ENCODE data around the gene RBM47. TPM values are rescaled to one million over a fixed set of nuclear protein-coding genes. Genes with fewer than 3 reads are reported as not detected.

Gene RBM47
- polyA plus RNA-seq, 3 donors = 79.5 to 101 (median 92.8) TPM

- peaks cover 1 to 3% (median 3%) of the 10 kb centered on the region in 3 donors for H3K27me3 Mint-ChIP-seq (ENCODE audit: low read depth in 3 of 3)
- no peaks in the 10 kb centered on the region for H3K36me3 Mint-ChIP-seq
- Histone ChIP-seq H3K9me3 (replicated peaks in 1 of 2; ENCODE audit: control insufficient read depth in 1 of 2, insufficient read depth in 1 of 2, low read length in 2 of 2) (no peaks in the 10 kb centered on the region), H4K20me1 (ENCODE audit: insufficient read depth, low read length) (no peaks in the 10 kb centered on the region), H3K79me2 (ENCODE audit: insufficient read depth, low read length) (no peaks in the 10 kb centered on the region), H3K9ac (ENCODE audit: insufficient read depth, low read length, poor library complexity, severe bottlenecking) (no peak overlapping the region), H3K4me1 (ENCODE audit: control insufficient read depth in 1 of 2, insufficient read depth in 2 of 2, low read length in 2 of 2) (no peaks in the 10 kb centered on the region), H3K36me3 (replicated peaks in 1 of 2; ENCODE audit: control insufficient read depth in 1 of 2, insufficient read depth in 2 of 2, low read length in 2 of 2) (no peaks in the 10 kb centered on the region), H2AFZ (ENCODE audit: insufficient read depth, low read depth, low read length, poor library complexity, severe bottlenecking) (no peak overlapping the region), H3K27ac (ENCODE audit: low read depth in 1 of 2, low read length in 2 of 2) (no peak overlapping the region), H3K4me3 (replicated peaks in 1 of 3; ENCODE audit: low read depth in 2 of 3, low read length in 3 of 3) (no peak overlapping the region), H3K4me2 (replicated peaks; ENCODE audit: extremely low read depth, low read length, poor library complexity, severe bottlenecking) (no peak overlapping the region), H3K27me3 (ENCODE audit: control insufficient read depth in 2 of 2, insufficient read depth in 2 of 2, low read length in 2 of 2) (no peaks in the 10 kb centered on the region)
- peaks cover 2% of the 10 kb centered on the region for H3K4me1 Mint-ChIP-seq
- WGBS (ENCODE audit: insufficient coverage) = 97% methylated on average over 3 of the region's 3 CpGs
- intact Hi-C loops (cut with micrococcal nuclease) = no loop called here
- peak overlapping the region in 1 of 7 donors; percentile 39 for H3K27ac Mint-ChIP-seq
- H3K9me3 Mint-ChIP-seq = no peaks in the 10 kb centered on the region
- no peak overlapping the region for H3K4me3 Mint-ChIP-seq
- no peak for DNase-seq
- TF ChIP-seq CTCF (IDR thresholded peaks at IDR 0.05) = no peak
Measured at GRCh38 chr4:40399578-40399977, 230.1 kb downstream of the RBM47 start.

GRCh38 chr4:40395908-40396793 lies 233.5 kb downstream of the RBM47 start:
- Histone ChIP-seq H3K4me2 (replicated peaks; ENCODE audit: extremely low read depth, low read length, poor library complexity, severe bottlenecking) (no peak overlapping the region), H3K9ac (ENCODE audit: insufficient read depth, low read length, poor library complexity, severe bottlenecking) (no peak overlapping the region), H3K4me1 (ENCODE audit: control insufficient read depth in 1 of 2, insufficient read depth in 2 of 2, low read length in 2 of 2) (no peaks in the 10 kb centered on the region), H3K36me3 (replicated peaks in 1 of 2; ENCODE audit: control insufficient read depth in 1 of 2, insufficient read depth in 2 of 2, low read length in 2 of 2) (no peaks in the 10 kb centered on the region), H3K4me3 (replicated peaks in 1 of 3; ENCODE audit: low read depth in 2 of 3, low read length in 3 of 3) (no peak overlapping the region), H3K79me2 (ENCODE audit: insufficient read depth, low read length) (no peaks in the 10 kb centered on the region), H3K9me3 (replicated peaks in 1 of 2; ENCODE audit: control insufficient read depth in 1 of 2, insufficient read depth in 1 of 2, low read length in 2 of 2) (no peaks in the 10 kb centered on the region), H4K20me1 (ENCODE audit: insufficient read depth, low read length) (no peaks in the 10 kb centered on the region), H3K27me3 (ENCODE audit: control insufficient read depth in 2 of 2, insufficient read depth in 2 of 2, low read length in 2 of 2) (no peaks in the 10 kb centered on the region), H3K27ac (ENCODE audit: low read depth in 1 of 2, low read length in 2 of 2) (no peak overlapping the region), H2AFZ (ENCODE audit: insufficient read depth, low read depth, low read length, poor library complexity, severe bottlenecking) (no peak overlapping the region)
- Mint-ChIP-seq H3K9me3 (no peaks in the 10 kb centered on the region), H3K27me3 (ENCODE audit: low read depth in 3 of 3) (peaks cover 0 to 1% (median 0%) of the 10 kb centered on the region in 3 donors), H3K36me3 (no peaks in the 10 kb centered on the region), H3K4me3 (no peak overlapping the region), H3K4me1 (peaks cover 6% of the 10 kb centered on the region), H3K27ac (no peak overlapping the region)
- TF ChIP-seq CTCF (IDR thresholded peaks at IDR 0.05) = no peak
- intact Hi-C loops (cut with micrococcal nuclease) = no loop called here
- WGBS (ENCODE audit: insufficient coverage) = 93% methylated on average over 3 of the region's 7 CpGs
- DNase-seq = no peak

Measured in CD14-positive monocyte (primary cell).